GM19438 (cell line): ENCODE data around the gene SYNM.
A peak's percentile ranks its signal among the peaks of the same experiment; 100 is the strongest.

Experiments
- ATAC-seq: cut with Tn5 transposase; IDR thresholded peaks from one replicate; pipeline ENCODE4 v1.9.1; 2021; ENCODE audit warnings: low read depth; ENCODE audit not compliant: unreplicated experiment

Gene SYNM

DNA sequence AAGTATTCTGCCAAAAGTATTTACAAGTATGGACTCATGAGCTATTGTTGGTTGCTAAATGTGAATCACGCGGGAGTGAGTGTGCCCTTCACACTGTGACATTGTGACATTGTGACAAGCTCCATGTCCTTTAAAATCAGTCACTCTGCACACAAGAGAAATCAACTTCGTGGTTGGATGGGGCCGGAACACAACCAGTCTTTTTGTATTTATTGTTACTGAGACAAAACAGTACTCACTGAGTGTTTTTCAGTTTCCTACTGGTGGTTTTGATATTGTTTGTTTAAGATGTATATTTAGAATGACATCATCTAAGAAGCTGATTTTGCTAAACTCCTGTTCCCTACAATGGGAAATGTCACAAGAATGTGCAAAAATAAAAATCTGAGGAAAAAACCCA, 30.3 kb downstream of the SYNM start:
- ATAC-seq = peak; percentile 84

- ATAC-seq = no peak
Observed at GRCh38 chr15:99137111-99137546, 32.2 kb downstream of the SYNM start.

GRCh38 chr15:99137877-99138276, 33.0 kb downstream of the SYNM start:
- ATAC-seq = no peak

GRCh38 chr15:99138491-99138982, 33.7 kb downstream of the SYNM start:
- no peak for ATAC-seq

- no peak for ATAC-seq
Observed at GRCh38 chr15:99139276-99139675, 34.4 kb downstream of the SYNM start.

GRCh38 chr15:99140590-99140989, 35.7 kb downstream of the SYNM start:
- ATAC-seq = no peak

- no peak for ATAC-seq
Observed at GRCh38 chr15:99141943-99142342, 37.1 kb downstream of the SYNM start.

- ATAC-seq = no peak
Observed at GRCh38 chr15:99142562-99142961, 37.7 kb downstream of the SYNM start.

DNA sequence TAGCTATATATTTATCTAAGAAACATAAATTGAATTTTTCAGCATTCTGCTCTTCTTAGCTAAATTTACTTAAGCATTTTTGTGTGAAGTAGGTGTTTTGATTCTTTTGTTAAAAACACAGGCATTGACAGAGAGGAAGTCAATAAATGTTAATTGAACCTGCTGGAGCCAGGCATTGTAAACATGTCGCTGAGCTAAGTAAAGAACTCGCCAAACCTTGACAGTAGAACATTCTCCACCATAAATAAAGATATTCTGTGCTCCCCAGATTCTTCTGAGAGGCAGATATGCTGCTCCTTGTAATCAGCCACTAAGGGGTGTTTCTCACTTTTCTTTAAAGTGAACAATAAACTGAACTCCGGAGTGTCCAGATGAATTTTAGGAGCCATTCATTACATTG, 38.4 kb downstream of the SYNM start:
- no peak for ATAC-seq

GRCh38 chr15:99143655-99144610, 39.1 kb downstream of the SYNM start:
- ATAC-seq = no peak

DNA sequence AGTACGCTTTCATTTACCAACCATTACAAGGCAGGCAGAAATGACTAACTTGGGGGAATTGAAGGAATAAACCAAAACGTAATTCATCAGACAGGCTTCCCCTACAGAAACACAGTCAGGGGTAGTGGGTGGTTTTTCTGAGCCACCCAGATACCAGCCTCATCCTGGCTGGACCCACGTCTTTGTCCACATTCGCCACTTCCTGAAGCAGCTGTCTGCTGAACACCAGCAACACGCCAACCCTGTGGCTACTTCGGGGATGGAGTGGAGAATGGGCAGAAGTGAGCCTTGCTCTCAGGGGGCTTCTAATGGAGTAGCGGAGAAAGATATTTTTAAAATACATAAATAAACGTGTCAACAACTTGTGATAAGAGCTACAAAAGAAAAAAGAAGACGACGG, 40.1 kb downstream of the SYNM start:
- no peak for ATAC-seq

- no peak for ATAC-seq
Observed at GRCh38 chr15:99145778-99146177, 40.9 kb downstream of the SYNM start.

GRCh38 chr15:99146661-99147060, 41.8 kb downstream of the SYNM start:
- ATAC-seq = no peak

DNA sequence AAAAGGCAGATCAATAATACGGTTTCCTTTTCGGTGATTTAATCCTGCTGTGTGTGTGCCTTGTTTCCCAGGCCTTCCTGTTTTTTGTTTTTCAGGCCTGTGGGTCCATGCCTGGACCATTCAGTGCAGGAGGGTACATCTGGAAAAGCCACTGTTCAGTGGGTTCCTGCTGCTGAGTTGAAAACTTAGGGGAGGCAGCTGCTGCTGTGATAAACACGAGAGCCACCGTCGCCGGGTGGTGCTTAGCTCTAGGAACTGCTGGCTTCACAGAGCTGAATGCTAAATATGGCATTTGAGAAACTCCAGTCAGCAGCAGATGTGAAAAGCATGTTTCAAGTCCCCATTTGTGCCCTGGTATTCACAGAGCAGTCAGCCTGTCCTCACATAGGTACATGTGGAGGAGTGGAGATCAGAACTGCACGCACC, 44.0 kb downstream of the SYNM start:
- ATAC-seq = no peak

DNA sequence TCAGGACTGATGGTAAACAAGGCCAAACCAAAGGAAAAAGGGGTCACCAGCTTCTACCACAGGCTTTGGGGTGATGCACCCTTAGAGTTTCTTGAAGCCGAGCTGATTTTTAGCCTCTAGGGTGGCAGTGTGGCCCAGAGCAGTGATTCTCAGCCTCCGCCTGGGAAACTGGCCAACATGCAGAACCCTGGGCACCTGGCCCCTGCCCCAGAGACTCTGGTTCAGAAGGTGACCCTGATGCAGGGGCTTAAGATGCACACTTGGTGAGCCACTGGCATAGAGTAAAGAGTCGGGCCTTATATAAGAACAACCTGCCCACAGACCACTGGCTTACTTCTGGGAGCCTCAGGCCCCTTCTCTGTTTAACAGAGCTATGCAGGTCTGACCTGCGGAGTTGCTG, 44.5 kb downstream of the SYNM start:
- ATAC-seq = no peak

DNA sequence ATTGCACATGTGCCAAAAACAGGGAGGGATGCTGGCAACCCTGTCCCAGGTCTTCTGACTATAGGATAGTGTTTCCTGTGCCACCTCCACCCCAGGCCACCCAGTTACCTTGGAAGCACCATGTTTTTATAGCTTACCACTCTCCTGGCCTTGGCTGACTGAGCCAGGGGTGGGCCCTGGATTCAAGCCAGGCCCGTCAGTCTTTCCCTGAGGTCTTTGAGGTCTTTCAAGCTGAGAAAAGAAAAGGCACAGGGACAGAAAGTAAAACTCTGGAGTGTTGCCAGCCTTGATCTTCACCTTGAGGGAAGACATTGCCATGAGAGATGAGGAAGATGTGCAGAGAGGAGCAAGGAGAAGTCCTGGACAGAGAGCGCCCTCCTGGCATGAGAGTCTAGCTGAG, 46.3 kb downstream of the SYNM start:
- no peak for ATAC-seq

GRCh38 chr15:99153026-99153535, 48.2 kb downstream of the SYNM start:
- no peak for ATAC-seq

- ATAC-seq = no peak
Observed at GRCh38 chr15:99154271-99154670, 49.4 kb downstream of the SYNM start.

DNA sequence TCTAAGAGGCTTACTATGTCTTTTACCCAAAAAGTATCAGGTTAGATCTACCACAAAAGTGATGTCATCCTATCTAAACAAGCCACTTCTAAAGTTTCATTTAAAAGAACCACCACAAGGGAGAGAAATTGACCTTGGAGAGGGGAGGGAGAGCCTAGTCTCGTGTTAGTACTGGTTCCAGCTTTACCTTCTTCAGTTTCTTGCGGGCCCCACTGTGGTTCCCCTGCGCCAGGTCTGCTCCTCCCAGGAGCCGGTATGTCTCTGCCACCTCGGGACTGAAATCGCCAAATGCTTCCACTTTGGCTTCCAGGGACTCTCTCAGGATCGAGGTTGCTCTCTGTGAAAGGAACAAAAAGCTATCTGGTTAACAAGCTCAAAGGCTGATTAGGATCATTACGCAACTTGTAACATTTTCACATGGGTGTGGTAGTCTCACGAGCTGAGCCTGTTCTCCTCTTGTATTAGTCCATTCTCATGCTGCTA, 51.1 kb downstream of the SYNM start:
- ATAC-seq = no peak

GRCh38 chr15:99157456-99157855, 52.6 kb downstream of the SYNM start:
- no peak for ATAC-seq

DNA sequence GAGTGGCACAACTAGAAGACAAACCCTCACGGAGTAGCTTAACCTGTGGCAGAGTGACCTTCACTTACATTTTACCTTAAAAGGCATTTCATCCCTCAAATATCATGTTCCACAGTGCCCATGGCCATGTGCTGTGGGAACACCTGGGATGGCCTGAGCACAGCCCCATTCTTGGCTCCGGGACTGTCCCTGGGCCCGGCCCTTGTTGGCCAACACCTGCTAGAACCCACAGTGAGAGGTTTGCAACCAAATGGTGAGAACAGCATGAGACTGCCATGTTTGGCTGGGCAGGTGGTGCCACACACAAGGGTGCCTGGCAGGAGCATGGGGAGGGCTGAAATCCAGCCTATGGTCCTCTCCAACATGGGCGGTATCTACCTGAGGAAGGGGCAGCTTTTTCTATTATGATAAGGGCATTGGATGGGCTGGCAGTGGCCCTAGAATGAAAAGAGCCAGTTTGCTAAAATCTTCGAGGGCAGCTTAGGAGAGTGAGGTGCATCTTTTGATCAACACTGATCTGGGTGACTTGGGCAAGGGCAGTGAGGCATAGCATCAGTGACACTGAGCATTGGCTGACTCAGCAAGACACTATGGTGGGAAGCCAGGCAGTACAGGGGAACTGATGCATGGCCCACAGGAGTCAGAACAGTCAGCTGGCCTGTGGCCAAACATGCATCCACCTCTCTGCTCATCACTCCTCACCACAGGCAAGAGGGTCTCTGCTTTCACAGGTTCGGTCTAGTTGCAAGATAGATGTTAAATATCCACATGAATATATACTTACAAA, 53.9 kb downstream of the SYNM start:
- ATAC-seq = no peak
